A673 (cell line): Measurements from ENCODE around the gene ERFE. TPM values are rescaled to one million over a fixed set of nuclear protein-coding genes. Genes with fewer than 3 reads are reported as not detected.

ENCODE experiments used
- BruUV-seq: library from RNA; stranded (reverse); fragments of 400-500 nt; replicated peaks from 2 replicates; lab custom pipeline; 2021; lab: Mats Ljungman, UMichigan
- CTCF ChIA-PET: fragments of 300-600 bp; sonication (Branson Sonifier 250); formaldehyde crosslinking; loops from one replicate; lab custom pipeline; 2022; ENCODE audit warnings: antibody characterized with exemption; lab: Charles Lee
- POLR2A ChIA-PET: fragments of 300-600 bp; sonication (Branson Sonifier 250); formaldehyde crosslinking; loops from one replicate; lab custom pipeline; 2022; ENCODE audit warnings: antibody characterized with exemption; ENCODE audit not compliant: low non-redundant PET; lab: Charles Lee
- DNase-seq: peaks from one replicate; pipeline ENCODE4 v3.0.0-alpha.2; 2015; ENCODE audit warnings: low spot score
- H3K27ac ChIP-seq: fragments of 200-600 bp; sonication (generic); 2 replicates; pipeline ENCODE4 v1.5.1; 2016; ENCODE audit warnings: mixed run types, low read depth, mild to moderate bottlenecking, mixed read lengths, antibody characterized with exemption, low read length; ENCODE audit not compliant: poor library complexity, severe bottlenecking
- H3K27me3 ChIP-seq: fragments of 200-600 bp; sonication (generic); replicated peaks from 2 replicates; pipeline ENCODE4 v1.6.1; 2017; ENCODE audit warnings: mixed run types, low read depth, mild to moderate bottlenecking, mixed read lengths, antibody characterized with exemption, low read length; ENCODE audit not compliant: insufficient read depth, poor library complexity
- H3K36me3 ChIP-seq: fragments of 200-600 bp; sonication (generic); 2 replicates; pipeline ENCODE4 v1.6.1; 2016; ENCODE audit warnings: mixed run types, mild to moderate bottlenecking, mixed read lengths, antibody characterized with exemption, low read length; ENCODE audit not compliant: insufficient read depth, poor library complexity, severe bottlenecking
- H3K4me1 ChIP-seq: fragments of 200-600 bp; sonication (generic); 2 replicates; pipeline ENCODE4 v1.6.1; 2017; ENCODE audit warnings: mixed run types, mild to moderate bottlenecking, mixed read lengths, antibody characterized with exemption, low read length; ENCODE audit not compliant: insufficient read depth, poor library complexity, severe bottlenecking
- H3K4me3 ChIP-seq: fragments of 200-600 bp; sonication (generic); 2 replicates; pipeline ENCODE4 v1.5.1; 2016; ENCODE audit warnings: low read depth, mixed run types, mild to moderate bottlenecking, mixed read lengths, low read length; ENCODE audit not compliant: poor library complexity, severe bottlenecking
- H3K9me3 ChIP-seq: fragments of 200-600 bp; sonication (generic); 2 replicates; pipeline ENCODE4 v1.6.1; 2016; ENCODE audit warnings: mixed run types, low read depth, mild to moderate bottlenecking, mixed read lengths, antibody characterized with exemption, low read length; ENCODE audit not compliant: poor library complexity, severe bottlenecking
- EZH2 ChIP-seq: fragments of 200-600 bp; sonication (generic); IDR thresholded peaks from 2 replicates; pipeline ENCODE4 v1.6.1; 2017; ENCODE audit warnings: borderline replicate concordance, low read depth, mild to moderate bottlenecking, mixed read lengths, antibody characterized with exemption, low read length; ENCODE audit not compliant: poor library complexity, severe bottlenecking
- intact Hi-C: fragments of 100-400 bp; cut with micrococcal nuclease; formaldehyde crosslinking; loops from one replicate; pipeline ENCODE4 v1.10.0; 2022; ENCODE audit not compliant: unreplicated experiment
- total RNA-seq: library from RNA; stranded (reverse); gene quantifications from 2 replicates; pipeline ENCODE4 v1.2.3, GENCODE V29; 2021
- TF ChIP-seq, protein P1 (sequence below): fragments of 300-800, 200-600 bp; sonication (generic); conservative IDR thresholded peaks from 2 replicates; pipeline ENCODE4 v1.5.1; 2017; ENCODE audit warnings: low read depth, mild to moderate bottlenecking, antibody characterized with exemption, low read length, moderate library complexity, mixed read lengths

The ERFE gene
- total RNA-seq, 1 experiment from 2014 or later: 6.1 TPM

GRCh38 chr2:238151628-238152235, 7.0 kb upstream of the ERFE start:
- intact Hi-C loops: no loop called here
- no peak for DNase-seq
- H3K4me1 ChIP-seq: no peaks in the 10 kb centered on the region
- no peak overlapping the region for H3K27ac ChIP-seq
- no TSS peak for BruUV-seq
- ChIA-PET POLR2A (interaction anchor here (0.5 kb wide), 1 partner anchor 18 kb away, joined by 3 read pairs; no protein-coding TSS in a partner anchor), CTCF (no interaction called here)
- no peaks in the 10 kb centered on the region for H3K9me3 ChIP-seq
- TF ChIP-seq, protein P1, sequence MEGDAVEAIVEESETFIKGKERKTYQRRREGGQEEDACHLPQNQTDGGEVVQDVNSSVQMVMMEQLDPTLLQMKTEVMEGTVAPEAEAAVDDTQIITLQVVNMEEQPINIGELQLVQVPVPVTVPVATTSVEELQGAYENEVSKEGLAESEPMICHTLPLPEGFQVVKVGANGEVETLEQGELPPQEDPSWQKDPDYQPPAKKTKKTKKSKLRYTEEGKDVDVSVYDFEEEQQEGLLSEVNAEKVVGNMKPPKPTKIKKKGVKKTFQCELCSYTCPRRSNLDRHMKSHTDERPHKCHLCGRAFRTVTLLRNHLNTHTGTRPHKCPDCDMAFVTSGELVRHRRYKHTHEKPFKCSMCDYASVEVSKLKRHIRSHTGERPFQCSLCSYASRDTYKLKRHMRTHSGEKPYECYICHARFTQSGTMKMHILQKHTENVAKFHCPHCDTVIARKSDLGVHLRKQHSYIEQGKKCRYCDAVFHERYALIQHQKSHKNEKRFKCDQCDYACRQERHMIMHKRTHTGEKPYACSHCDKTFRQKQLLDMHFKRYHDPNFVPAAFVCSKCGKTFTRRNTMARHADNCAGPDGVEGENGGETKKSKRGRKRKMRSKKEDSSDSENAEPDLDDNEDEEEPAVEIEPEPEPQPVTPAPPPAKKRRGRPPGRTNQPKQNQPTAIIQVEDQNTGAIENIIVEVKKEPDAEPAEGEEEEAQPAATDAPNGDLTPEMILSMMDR: no peak
- no peak for TF ChIP-seq EZH2
- no peaks in the 10 kb centered on the region for H3K27me3 ChIP-seq
- H3K36me3 ChIP-seq: no peaks in the 10 kb centered on the region
- no peak overlapping the region for H3K4me3 ChIP-seq

- Histone ChIP-seq H3K4me3 (no peak overlapping the region), H3K4me1 (no peaks in the 10 kb centered on the region), H3K27me3 (no peaks in the 10 kb centered on the region), H3K9me3 (no peaks in the 10 kb centered on the region), H3K36me3 (no peaks in the 10 kb centered on the region), H3K27ac (no peak overlapping the region)
- no peak for TF ChIP-seq EZH2
- TF ChIP-seq, protein P1: peak; percentile 39
- intact Hi-C loops: no loop called here
- DNase-seq: no peak
- CTCF ChIA-PET: no interaction called here
- no TSS peak for BruUV-seq
- POLR2A ChIA-PET: no interaction called here
Observed at GRCh38 chr2:238152771-238153688, 5.7 kb upstream of the ERFE start.

DNA sequence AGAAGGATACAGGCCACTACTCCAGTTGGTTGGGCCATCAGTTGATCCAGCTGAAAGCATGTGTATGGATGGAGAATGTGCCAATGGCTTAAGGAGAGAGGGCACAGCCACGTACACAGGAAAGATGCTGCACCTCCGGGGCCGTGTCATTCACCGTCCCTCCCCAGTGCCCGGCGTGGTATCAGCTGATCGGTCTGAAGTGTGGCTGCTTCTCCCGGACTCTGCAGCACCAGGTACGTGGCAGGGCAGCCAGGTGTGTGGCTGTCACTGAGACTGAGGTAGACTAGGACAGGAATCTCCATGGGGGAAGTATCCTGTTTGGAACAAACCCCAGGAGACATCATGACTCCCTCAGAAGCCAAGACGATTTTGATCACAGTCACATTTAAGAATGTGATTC, 4.2 kb upstream of the ERFE start:
- TF ChIP-seq, protein P1: no peak
- TF ChIP-seq EZH2: no peak
- BruUV-seq: no TSS peak
- POLR2A ChIA-PET: no interaction called here
- intact Hi-C loops: no loop called here
- Histone ChIP-seq H3K27ac (no peak overlapping the region), H3K4me1 (no peaks in the 10 kb centered on the region), H3K4me3 (no peak overlapping the region), H3K9me3 (no peaks in the 10 kb centered on the region), H3K27me3 (no peaks in the 10 kb centered on the region), H3K36me3 (no peaks in the 10 kb centered on the region)
- CTCF ChIA-PET: no interaction called here
- no peak for DNase-seq
